NCI-H460 (cell line): Measurements from ENCODE around the gene DPPA2. TPM values are rescaled to one million over a fixed set of nuclear protein-coding genes. Genes with fewer than 3 reads are reported as not detected.
"Not testable (repeated sequence)": the region's sequence is repeated elsewhere in the genome, so short reads cannot be mapped to it uniquely, and the experiment has no call there.

Source experiments
- DNase-seq: peaks from one replicate; pipeline ENCODE4 v3.0.0-alpha.2; 2016; ENCODE audit warnings: low read depth; ENCODE audit errors: extremely low read depth
- polyA plus RNA-seq: library from polyadenylated mRNA; depleted of rRNA; stranded (reverse); fragments of >200 nt; gene quantifications from 2 replicates; pipeline ENCODE4 v1.2.3, GENCODE V29; 2014; cell fraction: nucleus; rRNA removed
- total RNA-seq: library from RNA; depleted of rRNA; stranded (reverse); fragments of >200 nt; shearing (Covaris generic); gene quantifications from 2 replicates; pipeline ENCODE4 v1.2.3, GENCODE V29; 2014; rRNA removed

The DPPA2 gene, protein sequence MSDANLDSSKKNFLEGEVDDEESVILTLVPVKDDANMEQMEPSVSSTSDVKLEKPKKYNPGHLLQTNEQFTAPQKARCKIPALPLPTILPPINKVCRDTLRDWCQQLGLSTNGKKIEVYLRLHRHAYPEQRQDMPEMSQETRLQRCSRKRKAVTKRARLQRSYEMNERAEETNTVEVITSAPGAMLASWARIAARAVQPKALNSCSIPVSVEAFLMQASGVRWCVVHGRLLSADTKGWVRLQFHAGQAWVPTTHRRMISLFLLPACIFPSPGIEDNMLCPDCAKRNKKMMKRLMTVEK
- not detected in 2 replicates for total RNA-seq
- not detected in 2 replicates for polyA plus RNA-seq

DNA sequence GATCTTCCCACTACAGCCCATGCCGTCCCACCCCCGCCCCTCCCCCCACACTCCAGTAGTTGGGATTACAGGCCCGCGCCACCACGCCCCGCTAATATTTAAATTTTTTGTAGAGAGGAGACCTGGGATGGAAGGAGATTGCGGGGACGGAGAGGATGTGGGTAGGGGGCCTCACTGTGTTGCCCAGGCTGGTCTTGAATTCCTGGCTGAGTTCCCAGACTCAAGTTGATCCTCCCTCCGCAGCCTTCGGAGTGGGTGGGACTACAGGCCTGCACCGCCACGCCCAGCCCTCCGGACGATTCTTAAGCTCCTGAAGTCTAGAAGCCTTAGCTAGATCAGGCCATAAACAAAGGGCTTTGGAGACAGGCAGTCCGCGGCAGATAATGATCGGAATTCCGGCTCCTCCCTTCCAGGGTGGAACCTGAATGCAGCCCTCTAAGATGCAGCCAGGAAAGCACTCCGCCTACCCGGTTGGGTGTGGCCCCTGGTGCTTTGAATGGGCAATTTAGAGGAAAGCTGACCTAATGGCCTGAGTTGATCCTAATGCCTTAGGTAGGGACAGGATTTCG is at the start of gene DPPA2:
TSS of gene DPPA2 (minus strand) at position 356 of the 569 bp plus-strand sequence. CDS start 1,975 bp downstream, outside the sequence.
- no peak for DNase-seq

DNA sequence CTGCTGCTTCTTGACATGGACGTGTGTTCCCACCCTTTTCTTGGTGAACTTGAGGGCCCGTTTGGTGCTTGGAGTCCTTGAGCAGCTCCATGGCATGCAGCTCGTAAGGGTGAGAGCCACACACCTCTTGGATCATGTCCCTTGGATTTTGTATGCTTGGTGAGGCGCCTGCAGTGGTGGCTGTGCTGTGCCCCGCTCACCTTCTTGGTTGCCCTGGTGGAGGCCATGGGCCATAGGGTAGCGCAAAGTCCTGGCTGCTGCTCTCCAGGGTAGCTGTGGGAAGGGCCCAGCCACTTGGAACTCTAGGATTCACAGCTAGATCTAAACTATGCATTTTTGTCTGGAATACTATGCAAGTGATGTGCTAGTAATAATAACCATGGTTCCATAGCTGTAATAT is 47.8 kb upstream of the DPPA2 start:
- DNase-seq: no peak

DNA sequence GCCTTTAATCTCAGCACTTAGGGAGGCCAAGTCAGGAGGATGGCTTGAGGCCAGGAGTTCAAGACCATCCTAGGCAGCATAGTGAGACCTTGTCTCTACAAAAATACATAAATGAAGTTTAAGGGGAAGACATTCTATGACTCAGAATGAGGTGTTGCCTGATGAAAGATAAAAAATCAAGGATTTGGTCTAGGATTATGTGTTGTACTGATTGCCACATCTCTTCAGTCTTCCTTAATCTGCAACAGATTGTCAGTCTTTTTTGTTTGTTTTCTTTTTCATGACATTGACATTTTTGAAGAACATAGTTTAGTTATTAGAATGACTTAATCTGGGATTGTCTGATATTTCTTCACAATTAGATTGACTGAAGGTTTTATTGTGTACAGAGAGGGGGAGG is 47.3 kb upstream of the DPPA2 start:
- no peak for DNase-seq

DNA sequence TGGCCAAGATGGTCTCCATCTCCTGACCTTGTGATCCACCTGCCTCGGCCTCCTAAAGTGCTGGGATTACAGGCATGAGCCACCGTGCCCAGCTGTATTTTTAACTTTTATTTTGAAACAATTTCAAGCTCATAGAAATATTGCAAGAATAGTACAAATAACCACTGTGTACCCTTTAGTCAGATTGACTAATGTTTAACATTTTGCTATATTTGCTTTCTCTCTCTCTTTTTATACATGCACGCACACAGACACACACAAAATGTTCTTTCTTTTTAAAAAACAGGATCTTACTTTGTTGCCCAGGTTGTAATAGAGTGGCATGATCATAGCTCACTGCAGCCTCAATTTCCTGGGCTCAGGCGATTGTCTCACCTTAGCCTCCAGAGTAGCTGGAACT is 46.5 kb upstream of the DPPA2 start:
- DNase-seq: no peak

DNA sequence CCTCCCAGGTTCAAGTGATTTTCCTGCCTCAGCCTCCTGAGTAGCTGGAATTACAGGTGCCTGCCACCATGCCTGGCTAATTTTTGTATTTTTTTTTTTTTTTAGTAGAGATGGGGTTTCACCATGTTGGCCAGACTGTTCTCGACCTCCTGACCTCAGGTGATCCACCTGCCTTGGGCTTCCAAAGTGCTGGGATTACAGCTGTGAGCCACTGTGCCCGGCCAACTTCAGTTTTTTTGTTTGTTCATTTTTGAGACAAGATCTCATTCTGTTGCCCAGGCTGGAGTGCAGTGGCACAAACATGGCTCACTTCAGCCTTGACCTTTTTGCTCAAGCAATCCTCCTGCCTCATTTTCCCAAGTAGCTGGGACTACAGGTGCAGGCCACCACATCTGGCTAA is 42.5 kb upstream of the DPPA2 start:
- not testable (repeated sequence) for DNase-seq

DNA sequence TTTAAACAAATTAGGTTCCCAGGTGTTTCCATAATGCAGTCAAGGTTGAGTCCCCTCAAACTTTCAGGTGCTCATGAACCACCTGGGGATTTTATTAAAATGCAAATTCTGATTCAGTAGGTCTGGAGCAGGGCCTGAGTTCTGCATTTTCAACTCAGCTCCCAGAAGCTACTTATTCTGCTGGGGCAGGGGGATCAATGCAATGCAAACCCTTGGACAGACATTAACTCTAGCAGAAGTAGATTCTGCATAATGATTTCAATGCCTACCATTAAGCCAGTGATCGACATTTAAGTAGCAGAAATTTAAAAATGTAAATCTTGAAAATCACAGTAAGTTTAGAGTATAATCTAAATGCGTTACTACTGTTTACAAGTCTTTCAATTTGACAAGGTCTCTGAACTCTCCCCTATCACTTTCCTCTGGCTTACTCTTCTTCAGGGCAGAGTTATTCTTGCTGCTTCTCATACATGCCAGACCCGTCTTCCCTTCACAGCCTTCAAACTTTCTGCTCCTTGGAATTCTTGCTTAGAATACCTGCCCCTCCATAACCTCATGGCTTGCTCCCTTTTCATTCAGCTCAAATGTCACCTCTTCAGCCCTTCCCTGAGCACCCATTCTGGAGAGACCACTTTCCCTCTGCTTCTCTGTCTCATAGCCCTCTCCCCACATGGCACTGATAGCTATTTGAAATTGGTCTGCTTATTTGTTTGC is 40.3 kb upstream of the DPPA2 start:
- DNase-seq: no peak

DNA sequence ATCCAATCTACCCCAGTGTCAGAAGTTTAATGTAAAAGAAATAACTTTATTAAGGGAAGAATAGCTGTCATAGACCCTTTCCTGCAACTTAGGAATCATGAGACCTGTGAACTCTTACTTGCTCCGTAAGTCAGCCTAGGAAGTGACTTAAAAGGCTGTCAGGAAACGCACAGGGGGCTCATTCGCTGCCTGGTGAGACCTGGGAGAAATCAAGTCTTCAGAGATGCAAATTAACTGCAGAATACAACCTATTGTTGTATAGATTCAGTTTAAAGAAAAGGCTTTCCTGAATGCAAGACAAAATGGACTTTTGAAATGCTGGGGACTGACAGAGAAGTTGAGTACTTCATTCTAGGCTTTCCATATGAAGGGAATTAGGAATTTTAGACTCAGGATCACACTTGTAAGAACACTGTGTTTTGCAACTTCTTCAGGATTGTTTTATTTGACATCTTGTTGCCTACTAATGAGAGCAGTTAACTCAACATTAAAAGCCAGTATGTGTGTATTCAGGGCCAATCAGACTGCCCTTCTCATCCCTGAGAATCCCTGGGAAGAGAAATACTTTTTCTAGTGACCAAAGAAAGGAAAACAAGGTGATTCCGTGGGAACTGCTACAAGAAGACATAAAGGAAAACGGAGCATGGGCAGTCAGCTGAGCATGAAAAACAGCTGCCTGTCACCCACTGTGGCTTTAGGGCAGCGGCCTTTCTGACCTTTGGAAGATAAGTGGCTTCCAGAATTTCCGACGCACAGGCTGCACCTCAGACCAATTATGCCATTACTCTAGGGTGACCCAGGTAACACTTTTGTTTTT is 39.5 kb upstream of the DPPA2 start:
- DNase-seq: no peak

DNA sequence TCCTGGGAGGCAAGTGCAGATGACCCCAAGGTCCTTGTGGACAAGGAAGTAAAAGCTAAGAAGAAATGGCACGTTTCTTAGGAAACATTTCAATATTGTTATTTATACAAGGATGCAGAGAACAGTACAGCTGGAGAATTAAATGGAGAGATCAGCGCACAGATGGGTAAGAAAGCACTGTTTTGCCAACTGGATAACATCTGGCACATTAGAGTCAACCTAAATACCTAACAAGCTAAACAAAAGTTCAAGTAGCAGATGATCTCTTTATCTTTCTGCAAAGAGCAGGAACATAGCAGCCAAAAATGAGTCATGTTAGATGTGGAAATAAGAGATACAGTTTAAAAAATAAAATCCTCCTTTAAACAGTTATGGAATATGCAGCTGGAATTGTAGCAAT is 36.7 kb upstream of the DPPA2 start:
- no peak for DNase-seq

DNA sequence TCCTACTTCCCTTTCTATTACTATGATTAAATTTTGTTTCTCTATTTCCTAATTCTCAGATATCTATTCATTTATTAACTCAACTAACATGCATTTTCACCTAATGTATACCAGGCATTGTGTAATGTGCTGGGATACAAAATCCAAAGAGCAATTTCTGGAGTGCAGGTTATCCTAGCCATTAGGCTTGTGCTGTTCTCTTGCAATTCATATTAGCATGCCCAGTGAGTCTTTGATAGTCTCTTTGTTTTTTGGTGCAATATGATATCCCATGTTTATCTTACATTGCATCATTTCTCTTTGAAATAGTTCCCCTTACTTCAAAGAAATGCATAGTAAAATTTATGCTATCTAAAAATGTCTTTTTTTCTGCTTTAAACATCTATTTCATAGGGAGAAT is 34.9 kb upstream of the DPPA2 start:
- no peak for DNase-seq

DNA sequence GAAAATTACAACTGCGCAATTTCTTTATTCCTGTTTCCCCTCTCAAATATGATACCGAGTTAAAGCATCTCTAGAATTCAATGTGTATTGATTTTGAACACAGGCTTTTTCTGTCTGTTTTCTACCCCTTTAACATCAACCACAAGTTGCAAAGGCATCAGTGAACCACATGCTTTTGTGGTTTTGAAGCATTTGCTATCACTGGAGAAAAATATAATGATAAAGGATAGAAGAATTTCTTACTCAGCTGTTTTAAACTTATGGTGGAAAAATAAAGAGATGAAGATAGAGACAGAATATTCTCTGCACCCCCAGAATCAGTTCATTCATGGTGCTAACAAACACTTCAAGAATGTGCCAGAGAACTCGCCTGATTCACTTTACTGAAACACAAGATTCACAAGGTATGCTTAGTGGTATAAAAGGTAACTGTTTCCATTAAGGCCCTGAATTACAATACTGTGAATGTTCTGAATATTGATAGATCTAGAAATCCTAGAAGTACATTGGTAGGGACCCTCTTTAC is 30.5 kb upstream of the DPPA2 start:
- DNase-seq: no peak

DNA sequence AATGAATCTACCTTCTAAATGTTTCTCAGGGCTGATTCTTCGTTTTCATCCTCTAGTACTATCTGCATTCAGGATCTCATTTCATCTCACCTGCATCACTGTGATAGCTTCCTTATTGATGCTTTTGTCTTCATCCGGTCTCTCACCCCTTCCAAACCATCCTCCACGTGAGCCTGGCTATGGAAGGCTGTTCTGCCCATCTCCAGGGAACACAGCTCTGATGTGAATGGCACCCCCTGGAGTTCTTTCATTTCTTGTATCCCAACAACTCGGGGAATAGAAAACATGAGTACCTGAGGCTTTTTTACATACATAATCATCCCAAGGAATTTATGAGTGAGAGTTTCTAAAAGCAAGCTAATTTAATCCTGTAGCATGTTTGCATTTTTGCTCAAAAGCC is 29.8 kb upstream of the DPPA2 start:
- no peak for DNase-seq

DNA sequence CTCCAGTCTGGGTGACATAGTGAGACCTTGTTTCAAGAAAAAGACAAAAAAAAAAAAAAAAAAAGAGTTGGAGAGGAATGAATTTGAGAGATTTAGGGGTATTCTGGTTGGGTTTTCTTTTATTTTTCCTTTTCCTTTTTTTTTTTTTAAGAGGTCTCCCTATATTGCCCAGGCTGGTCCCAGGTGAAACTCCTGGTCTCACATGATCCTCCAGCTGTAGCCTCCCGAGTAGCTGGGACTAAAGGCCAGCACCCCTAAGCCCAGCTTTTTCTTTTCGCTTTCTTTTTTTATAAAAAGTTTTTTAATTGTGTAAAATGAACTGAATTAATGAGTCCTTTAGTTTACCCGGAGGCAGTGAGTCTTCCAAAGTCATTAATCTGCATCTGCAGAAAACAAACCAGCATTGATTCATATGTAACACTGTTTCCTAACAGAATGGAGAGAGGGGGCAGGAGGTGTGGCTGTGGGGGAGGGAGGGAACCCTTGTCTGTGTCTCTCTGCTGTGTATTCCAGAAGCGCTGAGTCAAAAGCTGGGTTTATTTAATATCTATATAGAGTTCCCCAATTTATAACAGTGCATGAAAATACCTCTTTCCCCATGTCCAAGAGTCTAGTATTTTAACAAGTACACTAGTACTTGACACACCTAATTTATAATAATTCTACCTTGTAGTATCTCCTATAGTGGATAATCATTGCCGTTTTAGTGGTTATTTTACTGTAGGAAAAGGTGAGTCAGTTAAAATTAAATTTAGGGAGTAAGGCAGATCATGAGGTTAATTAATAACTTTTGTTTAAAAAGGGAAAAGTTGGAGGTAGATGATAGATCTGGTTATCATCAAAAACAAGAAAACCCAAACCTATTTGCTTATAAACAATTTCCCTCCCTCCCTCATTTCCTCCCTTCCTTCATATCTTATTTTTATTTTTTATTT is 23.7 kb upstream of the DPPA2 start:
- no peak for DNase-seq

DNA sequence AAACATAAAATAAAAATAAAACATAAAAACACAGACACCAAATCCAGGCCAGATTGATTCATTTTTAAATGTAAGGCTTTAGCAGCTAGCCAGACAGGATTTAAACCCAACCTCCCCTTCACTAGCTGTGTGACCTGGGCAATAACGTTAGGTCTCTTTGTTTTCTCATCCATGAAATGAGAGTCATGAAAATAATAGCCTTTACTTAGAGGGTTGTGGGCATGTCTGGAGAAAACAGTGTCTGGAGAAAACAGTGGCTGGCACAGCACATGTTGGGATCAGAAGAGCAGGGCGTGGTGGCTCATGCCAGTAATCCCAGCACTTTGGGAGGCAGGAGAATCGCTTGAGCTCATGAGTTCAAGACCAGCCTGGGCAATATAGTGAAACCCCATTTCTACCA is 22.9 kb upstream of the DPPA2 start:
- no peak for DNase-seq

DNA sequence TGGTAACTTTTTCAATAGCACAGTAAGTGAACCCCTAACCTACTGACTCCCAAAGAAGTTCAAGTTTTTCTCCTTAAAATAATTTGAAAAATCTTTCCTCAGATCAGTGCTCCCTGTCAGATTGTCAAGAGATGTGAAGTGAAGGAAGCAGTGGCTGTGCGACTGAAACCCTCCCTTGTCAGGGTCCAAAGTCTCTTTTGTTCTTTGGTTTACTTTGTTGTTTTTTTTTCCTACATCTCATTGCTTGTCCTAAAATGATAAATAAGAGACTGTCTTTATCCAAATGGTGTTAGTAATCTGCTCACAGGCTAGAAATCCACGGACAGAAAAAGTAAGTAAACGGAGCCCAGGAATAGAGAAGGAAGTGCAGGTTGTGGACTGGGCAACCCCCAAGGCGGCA is 22.0 kb upstream of the DPPA2 start:
- DNase-seq: no peak

DNA sequence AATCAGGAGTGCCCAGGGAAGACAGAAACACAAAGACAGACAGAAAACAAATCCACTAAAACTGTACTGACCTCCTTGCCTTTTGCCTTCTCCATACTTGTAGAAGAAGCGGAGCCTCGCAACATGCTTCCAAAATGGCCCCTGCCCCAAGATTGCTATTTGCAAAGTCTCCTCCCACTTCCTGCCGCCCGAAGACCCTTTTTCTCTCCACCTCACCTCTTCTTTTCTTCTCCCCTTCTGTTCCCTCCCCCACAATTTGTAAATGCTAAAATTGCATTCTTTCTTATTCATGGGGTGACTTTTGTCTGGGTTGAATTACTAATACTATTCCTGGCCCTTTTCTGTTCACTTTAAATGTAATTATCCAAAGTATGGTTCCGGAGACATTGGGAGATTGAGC is 21.1 kb upstream of the DPPA2 start, which contains the start of gene DPPA4:
TSS of gene DPPA4 (minus strand) at position 154 of the 400 bp plus-strand sequence. CDS start at position 125, 29 bp downstream.
- DNase-seq: no peak

DNA sequence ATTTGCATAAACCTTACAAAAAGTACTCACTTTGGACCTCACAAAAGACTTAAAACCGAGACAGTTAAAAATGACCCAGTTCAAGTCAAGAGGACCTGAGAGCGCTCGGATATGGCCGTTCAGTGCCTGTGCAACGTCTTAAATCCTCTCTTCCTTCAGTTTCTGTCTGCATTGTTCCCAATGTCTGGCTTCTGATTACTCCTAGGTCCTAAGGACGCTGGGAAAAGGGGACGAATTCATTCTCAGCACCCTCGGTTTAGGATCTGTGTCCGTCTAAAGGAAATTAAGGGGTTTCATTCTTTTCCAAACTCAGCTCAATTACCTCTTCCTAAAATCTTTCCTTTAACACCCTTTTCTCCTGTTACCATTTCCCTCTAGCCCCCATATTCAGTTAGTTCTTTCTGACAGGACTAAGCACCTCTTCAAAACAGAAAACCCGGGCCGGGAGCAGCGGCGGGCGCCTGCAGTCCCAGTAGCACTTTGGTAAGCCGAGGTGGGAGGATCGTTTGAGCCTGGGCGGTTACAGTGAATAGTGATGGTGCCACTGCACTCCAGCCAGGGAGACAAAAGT is 20.1 kb upstream of the DPPA2 start:
- no peak for DNase-seq

DNA sequence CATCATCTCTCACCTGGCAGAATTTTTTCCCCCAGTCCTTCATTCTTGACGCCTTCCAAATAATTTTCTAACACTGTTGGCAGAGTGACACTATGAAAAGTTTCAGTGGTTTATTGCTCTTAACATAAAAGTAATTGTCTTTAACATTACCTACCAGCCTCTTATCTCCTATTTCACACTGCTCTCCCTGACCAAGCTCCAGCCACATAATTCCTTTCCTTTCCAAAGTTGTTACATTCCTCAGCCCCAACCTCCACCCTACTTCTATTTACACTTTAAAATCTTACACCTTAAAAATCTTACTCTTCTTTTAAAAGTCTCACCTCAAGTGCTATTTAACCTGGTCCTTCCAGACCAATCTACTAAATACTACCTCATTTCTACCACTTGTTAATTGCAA is 18.3 kb upstream of the DPPA2 start:
- DNase-seq: no peak

DNA sequence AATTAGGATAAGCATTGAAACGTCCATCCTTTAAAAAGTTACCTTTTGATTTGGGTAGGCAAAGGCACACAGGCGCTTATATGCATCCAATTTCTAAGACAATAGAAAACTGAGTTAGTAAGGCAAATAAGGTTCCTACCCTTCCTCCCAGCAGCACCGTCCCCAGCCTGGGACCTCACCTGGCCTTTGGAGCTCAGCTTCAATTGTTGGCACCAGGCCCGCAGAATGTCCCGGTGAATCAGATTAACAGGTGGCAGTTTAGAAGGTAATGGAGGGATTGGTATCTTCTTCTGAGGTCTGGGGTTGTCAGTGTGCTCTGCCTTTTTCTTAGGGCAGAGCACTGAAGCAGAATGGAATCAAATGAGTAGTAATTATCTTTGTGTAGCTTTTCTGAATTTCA is 15.4 kb upstream of the DPPA2 start:
- no peak for DNase-seq

DNA sequence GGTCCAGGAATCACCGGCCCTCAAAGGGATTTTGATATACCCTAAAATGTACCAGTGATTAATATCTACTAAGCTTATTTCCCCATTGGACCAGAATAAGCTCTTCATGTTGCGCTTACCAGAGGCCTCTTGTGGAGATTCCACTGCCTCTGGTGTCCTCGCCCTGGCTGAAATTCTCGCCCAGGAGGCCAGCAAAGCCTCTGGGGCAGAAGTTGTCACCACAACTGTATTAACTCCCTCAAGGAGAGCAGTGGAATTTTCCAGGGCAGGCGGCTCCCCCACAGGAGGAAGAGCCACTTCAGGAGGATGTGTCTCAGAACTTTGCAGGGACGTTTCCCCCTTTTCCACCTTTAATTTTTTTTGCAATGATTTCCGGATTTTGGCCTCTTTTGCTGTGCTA is 14.1 kb upstream of the DPPA2 start:
- DNase-seq: no peak
